HG03139 (cell line): ENCODE results near the gene DUS3L.
"Not testable (repeated sequence)": the region's sequence is repeated elsewhere in the genome, so short reads cannot be mapped to it uniquely, and the experiment has no call there.

Experiments
- ATAC-seq: cut with Tn5 transposase; IDR thresholded peaks from one replicate; pipeline ENCODE4 v1.9.1; 2021; ENCODE audit not compliant: unreplicated experiment

Gene DUS3L

GRCh38 chr19:5800361-5801270 lies 9.7 kb upstream of the DUS3L start:
- no peak for ATAC-seq

- no peak for ATAC-seq
These were observed 8.6 kb upstream of the DUS3L start for GRCh38 chr19:5799247-5800241.

- ATAC-seq, result no peak
These were observed 7.3 kb upstream of the DUS3L start for GRCh38 chr19:5798244-5798643.

DNA sequence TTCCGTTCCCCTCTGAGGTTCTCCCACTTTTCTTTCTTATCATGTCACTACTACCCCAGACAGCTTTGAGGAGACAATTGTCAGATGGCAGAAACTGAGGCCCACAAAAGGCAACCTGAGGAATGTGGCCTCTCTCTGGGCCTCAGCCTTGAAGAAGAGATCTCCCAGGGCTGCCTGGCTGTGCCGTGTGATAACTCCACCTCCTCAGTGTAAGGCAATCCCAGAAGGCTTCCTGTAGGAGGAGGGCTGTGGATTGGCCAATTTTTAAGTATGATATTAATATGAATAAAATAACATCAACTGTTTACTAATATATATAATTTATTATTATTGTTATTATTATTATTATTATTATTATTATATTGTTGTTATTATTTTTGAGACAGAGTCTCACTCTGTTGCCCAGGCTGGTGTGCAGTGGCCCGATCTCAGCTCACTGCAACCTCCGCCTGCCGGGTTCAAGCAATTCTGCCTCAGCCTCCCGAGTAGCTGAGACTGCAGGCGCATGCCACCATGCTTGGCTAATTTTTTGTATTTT lies 4.5 kb upstream of the DUS3L start:
- no peak for ATAC-seq

DNA sequence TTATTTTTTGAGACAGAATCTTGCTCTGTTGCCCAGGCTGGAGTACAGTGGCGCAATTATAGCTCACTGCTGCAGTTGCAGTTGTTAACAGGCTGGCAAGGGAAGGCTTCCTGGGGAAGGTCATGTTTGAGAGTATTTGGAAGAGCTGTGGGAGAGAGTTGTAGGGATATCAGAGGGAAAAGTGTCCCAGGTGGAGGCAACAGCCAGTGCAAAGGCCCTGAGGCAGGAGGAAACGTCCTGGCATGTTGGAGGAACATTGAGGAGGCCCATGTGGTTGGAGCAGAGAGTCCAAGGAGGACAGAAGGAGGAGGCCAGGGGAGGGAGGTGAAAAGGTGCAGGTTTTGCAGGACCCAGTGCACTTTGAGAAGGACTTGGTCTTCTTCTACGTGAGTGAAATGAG lies 2.2 kb upstream of the DUS3L start:
- ATAC-seq, result no peak

GRCh38 chr19:5792224-5792623 lies 1.3 kb upstream of the DUS3L start:
- no peak for ATAC-seq

GRCh38 chr19:5789886-5790558 lies 941 bp downstream of the DUS3L start:
- ATAC-seq, result no peak

DNA sequence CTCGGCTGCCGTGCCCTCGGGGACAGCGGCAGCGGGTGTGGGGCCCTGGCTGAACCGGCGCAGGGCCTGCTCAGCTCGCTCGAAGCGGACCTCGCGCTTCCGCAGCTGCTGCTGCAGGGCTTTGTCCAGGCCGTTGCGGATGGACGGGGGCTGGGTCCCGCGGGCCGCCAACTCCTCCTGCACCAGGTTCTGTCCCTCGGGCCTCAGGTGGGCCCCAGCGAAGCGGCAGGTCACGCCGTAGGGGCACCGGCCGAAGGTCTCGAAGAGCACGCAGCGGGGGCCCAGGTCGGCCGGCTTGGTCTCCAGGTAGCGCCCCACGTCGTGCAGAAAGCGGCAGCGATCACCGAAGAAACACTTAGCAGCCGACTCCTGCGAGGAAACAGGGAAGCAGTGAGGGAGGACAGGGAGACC lies 1.6 kb downstream of the DUS3L start:
- ATAC-seq, result no peak

DNA sequence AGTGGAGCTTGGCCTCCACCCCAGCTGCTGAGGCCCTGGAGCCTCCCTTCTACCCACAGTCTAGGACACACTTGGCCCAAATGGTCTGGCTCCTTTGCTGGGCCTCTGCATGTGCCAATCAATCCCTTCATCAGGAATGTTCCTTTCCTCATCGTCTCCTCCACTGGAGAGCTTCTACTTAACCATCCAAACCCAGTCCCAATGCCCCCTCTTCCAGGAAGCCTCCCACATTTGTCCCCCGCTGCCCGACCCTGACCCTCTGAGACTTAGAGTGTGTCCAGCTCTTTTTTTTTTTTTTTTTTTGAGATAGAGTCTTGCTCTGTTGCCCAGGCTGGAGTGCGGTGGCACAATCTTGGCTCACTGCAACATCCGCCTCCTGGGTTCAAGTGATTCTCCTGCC lies 2.5 kb downstream of the DUS3L start:
- no peak for ATAC-seq

- no peak for ATAC-seq
These were observed 3.4 kb downstream of the DUS3L start for GRCh38 chr19:5787409-5788182.

DNA sequence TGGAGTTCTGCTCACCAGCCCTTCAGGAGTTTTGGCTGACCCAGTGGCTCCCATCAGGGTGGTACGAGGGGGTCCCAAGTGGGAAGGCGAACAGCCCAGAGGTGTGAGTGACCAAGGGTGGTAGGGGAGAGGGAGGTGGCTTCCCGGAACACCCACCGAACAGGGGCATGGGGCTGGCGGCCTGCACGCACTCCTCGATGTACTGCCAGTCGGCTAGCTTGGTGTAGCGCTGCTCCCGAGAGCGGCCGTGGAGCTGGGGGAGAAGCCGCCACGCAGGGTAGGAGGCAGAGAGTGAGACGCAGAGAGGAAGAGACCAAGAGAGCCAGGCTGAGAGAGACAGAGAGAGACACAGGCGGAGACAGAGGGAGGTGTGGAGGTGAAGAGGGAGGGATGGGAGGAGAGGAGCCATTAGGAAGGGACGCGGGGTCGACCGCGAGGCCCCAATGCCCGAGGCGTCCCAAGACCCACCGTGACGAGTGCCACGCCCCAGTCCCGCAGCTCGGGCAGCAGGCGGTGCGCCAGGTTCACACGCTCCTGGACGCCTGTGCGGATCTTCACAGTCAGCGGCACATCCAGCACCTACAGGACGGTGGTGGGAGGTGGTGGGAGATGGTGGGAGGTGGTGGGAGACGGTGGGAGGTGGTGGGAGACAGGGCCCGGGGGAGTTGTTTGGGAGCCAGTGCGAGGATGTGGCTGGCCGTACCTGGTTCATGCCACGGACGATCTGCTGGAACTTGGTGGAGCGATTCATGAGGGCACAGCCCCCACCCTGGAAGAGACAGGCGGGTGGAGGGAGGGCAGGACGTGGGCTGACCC lies 4.2 kb downstream of the DUS3L start:
- no peak for ATAC-seq

DNA sequence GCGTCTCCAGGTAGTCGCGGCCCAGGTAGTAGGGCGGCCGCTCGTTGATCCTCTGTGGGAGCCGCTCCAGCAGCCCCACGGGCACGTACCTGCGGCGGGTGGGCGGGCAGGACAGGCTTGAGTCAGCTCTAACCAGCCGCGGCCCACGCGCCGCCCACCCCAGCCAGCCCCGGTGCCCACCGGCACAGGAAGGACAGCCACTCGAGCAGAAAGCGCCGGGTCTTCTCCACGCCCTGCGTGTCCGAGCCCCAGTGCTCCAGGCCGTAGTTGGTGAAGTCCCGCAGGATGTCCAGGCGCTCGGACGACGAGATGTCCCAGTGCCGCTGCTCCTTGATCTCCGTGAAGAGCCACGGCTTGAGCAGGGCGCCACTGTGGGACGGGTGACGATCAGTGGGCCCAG lies 5.5 kb downstream of the DUS3L start:
- ATAC-seq, result no peak

GRCh38 chr19:5784581-5785147 lies 6.3 kb downstream of the DUS3L start, which contains the start of gene PRR22:
Gene PRR22, minus strand, starts transcription at chr19:5784746. Its CDS starts 86 bp downstream, at chr19:5784660.
- ATAC-seq, result no peak

- ATAC-seq, result no peak
These were observed 7.7 kb downstream of the DUS3L start for GRCh38 chr19:5782945-5783919.

DNA sequence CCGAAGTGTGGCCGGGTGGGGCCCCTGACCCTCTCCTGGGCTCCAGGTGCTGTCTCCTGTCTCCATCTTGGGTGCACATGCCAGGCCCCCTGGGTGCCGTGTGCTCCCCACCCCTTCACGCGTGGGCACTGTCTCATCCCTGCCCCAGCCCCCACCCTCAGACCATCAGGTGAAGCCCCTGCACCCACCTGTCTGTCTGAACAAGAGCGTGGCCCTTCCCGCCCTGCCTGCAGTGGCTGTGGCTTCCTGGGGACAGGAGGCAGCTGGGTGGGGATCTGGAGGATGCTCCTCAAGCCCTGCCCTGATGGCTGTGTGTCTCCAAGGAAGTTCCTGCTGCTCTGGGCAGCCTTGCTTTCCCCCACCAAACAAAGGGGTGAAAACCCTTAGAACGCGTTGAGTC lies 8.6 kb downstream of the DUS3L start:
- no peak for ATAC-seq

DNA sequence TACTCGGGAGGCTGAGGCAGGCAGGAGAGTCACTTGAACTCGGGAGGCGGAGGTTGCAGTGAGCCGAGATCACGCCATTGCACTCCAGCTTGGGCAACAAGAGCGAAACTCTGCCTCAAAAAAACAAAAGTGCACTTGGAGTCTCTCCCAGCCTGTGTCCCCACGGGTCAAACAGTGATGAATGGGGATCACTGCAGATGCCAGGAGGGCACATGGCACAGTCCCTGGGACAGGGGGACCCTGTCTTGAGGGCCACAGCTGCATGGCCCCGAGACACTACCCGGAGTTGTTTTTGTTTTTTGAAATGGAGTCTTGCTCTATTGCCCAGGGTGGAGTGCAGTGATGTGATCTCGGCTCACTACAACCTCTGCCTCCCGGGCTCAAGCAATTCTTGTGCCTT lies 10.0 kb downstream of the DUS3L start:
- not testable (repeated sequence) for ATAC-seq

- no peak for ATAC-seq
These were observed 12.6 kb downstream of the DUS3L start for GRCh38 chr19:5778402-5778801.
